PC-3 (cell line): ENCODE data around the gene CLASP1.

Source experiments
- EZH2 ChIP-seq: fragments of 300-600 bp; sonication (generic); IDR thresholded peaks from one replicate; pipeline ENCODE4 v1.6.1; 2017; ENCODE audit warnings: antibody characterized with exemption, mild to moderate bottlenecking, low read length; ENCODE audit not compliant: unreplicated experiment
- TF ChIP-seq, protein P1 (sequence below): fragments of 300-600 bp; sonication (generic); conservative IDR thresholded peaks from 2 replicates; pipeline ENCODE4 v1.5.1; 2017; ENCODE audit warnings: antibody characterized with exemption, low read depth, mild to moderate bottlenecking, low read length

GRCh38 chr2:121346859-121347258, 302.4 kb downstream of the CLASP1 start:
- TF ChIP-seq, protein P1, sequence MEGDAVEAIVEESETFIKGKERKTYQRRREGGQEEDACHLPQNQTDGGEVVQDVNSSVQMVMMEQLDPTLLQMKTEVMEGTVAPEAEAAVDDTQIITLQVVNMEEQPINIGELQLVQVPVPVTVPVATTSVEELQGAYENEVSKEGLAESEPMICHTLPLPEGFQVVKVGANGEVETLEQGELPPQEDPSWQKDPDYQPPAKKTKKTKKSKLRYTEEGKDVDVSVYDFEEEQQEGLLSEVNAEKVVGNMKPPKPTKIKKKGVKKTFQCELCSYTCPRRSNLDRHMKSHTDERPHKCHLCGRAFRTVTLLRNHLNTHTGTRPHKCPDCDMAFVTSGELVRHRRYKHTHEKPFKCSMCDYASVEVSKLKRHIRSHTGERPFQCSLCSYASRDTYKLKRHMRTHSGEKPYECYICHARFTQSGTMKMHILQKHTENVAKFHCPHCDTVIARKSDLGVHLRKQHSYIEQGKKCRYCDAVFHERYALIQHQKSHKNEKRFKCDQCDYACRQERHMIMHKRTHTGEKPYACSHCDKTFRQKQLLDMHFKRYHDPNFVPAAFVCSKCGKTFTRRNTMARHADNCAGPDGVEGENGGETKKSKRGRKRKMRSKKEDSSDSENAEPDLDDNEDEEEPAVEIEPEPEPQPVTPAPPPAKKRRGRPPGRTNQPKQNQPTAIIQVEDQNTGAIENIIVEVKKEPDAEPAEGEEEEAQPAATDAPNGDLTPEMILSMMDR, result no peak
- TF ChIP-seq EZH2, result no peak
